MCF 10A (cell line): Measurements from ENCODE around the gene CTDSP1. TPM values are rescaled to one million over a fixed set of nuclear protein-coding genes. Genes with fewer than 3 reads are reported as not detected.

ENCODE experiments used
- BruUV-seq: library from RNA; stranded (reverse); fragments of 400-500 nt; replicated peaks from 2 replicates; lab custom pipeline; 2021; lab: Mats Ljungman, UMichigan
- CTCF ChIA-PET: fragments of 300-600 bp; sonication (Branson Sonifier 250); formaldehyde crosslinking; extraction: SDS; loops from one replicate; lab custom pipeline; 2021; ENCODE audit warnings: antibody characterized with exemption, inconsistent platforms; lab: Yijun Ruan, JAX
- POLR2A ChIA-PET: fragments of 300-600, 350-650 bp; sonication (Branson Sonifier 250); formaldehyde crosslinking; extraction: SDS; loops from one replicate; lab custom pipeline; 2020; ENCODE audit warnings: antibody characterized with exemption, inconsistent platforms; lab: Yijun Ruan, JAX
- DNase-seq: peaks from one replicate; pipeline ENCODE4 v3.0.0-alpha.2; 2018; ENCODE audit not compliant: unreplicated experiment
- H3K27ac Mint-ChIP-seq: one replicate; pipeline ENCODE4 v1.8.0; 2022; ENCODE audit warnings: mild to moderate bottlenecking, low read depth, mixed read lengths; ENCODE audit not compliant: unreplicated experiment
- H3K27me3 Mint-ChIP-seq: one replicate; pipeline ENCODE4 v1.8.0; 2022; ENCODE audit warnings: mixed read lengths; ENCODE audit not compliant: insufficient read depth, unreplicated experiment
- H3K36me3 Mint-ChIP-seq: one replicate; pipeline ENCODE4 v1.8.0; 2022; ENCODE audit warnings: mild to moderate bottlenecking, moderate library complexity, mixed read lengths; ENCODE audit not compliant: insufficient read depth, unreplicated experiment
- H3K4me1 Mint-ChIP-seq: one replicate; pipeline ENCODE4 v1.8.0; 2022; ENCODE audit warnings: mixed read lengths; ENCODE audit not compliant: insufficient read depth, unreplicated experiment
- H3K4me3 Mint-ChIP-seq: one replicate; pipeline ENCODE4 v1.8.0; 2022; ENCODE audit warnings: mild to moderate bottlenecking, moderate library complexity, mixed read lengths; ENCODE audit not compliant: unreplicated experiment
- H3K9me3 Mint-ChIP-seq: one replicate; pipeline ENCODE4 v1.8.0; 2022; ENCODE audit warnings: mixed read lengths; ENCODE audit not compliant: unreplicated experiment
- intact Hi-C: fragments of 100-400 bp; cut with micrococcal nuclease; formaldehyde crosslinking; loops from 2 replicates; pipeline ENCODE4 v1.14.1; 2022
- total RNA-seq: library from RNA; stranded (reverse); gene quantifications from 2 replicates; pipeline ENCODE4 v1.2.3, GENCODE V29; 2022
- TF ChIP-seq, protein P1 (sequence below): fragments of 200-600 bp; IDR thresholded peaks from one replicate; pipeline ENCODE4 v1.8.0; 2022; ENCODE audit warnings: antibody characterized with exemption, mild to moderate bottlenecking; ENCODE audit not compliant: unreplicated experiment

Gene CTDSP1
- total RNA-seq, 1 experiment from 2014 or later = 72.3 TPM

DNA sequence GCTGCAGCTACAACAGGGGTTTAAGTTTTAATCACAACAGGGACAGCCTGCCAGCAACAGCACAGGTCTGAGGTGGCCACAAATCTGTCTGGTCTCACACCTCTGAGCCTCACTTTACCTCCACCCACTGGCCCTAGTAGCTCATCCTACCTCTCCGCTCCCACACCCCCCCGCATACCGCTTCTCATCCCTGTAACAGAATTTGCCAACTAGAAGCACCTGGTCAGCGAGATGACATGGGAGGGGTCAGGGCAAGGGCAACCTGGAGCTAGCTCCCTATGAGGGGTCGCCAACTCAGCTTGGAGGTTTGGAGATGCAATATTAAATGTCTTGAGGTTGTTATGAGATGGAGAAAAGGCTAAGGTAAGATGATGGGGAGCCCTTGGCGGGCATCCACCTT, 35.5 kb upstream of the CTDSP1 start:
- H3K4me3 Mint-ChIP-seq = no peak overlapping the region
- no peaks in the 10 kb centered on the region for H3K9me3 Mint-ChIP-seq
- no peak overlapping the region for H3K27ac Mint-ChIP-seq
- TF ChIP-seq, protein P1, sequence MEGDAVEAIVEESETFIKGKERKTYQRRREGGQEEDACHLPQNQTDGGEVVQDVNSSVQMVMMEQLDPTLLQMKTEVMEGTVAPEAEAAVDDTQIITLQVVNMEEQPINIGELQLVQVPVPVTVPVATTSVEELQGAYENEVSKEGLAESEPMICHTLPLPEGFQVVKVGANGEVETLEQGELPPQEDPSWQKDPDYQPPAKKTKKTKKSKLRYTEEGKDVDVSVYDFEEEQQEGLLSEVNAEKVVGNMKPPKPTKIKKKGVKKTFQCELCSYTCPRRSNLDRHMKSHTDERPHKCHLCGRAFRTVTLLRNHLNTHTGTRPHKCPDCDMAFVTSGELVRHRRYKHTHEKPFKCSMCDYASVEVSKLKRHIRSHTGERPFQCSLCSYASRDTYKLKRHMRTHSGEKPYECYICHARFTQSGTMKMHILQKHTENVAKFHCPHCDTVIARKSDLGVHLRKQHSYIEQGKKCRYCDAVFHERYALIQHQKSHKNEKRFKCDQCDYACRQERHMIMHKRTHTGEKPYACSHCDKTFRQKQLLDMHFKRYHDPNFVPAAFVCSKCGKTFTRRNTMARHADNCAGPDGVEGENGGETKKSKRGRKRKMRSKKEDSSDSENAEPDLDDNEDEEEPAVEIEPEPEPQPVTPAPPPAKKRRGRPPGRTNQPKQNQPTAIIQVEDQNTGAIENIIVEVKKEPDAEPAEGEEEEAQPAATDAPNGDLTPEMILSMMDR = no peak
- BruUV-seq = no TSS peak
- H3K27me3 Mint-ChIP-seq = peaks cover under 1% of the 10 kb centered on the region
- no peaks in the 10 kb centered on the region for H3K4me1 Mint-ChIP-seq
- ChIA-PET POLR2A (interaction anchor here (1.0 kb wide), 1 partner anchor 33 kb away, joined by 3 read pairs; no protein-coding TSS in a partner anchor), CTCF (interaction anchor here (1.3 to 1.9 kb wide), 3 partner anchors 9 to 66 kb away, joined by 5 to 12 read pairs (median 6); no protein-coding TSS in a partner anchor)
- H3K36me3 Mint-ChIP-seq = no peaks in the 10 kb centered on the region
- DNase-seq = no peak
- intact Hi-C loops = no loop called here

DNA sequence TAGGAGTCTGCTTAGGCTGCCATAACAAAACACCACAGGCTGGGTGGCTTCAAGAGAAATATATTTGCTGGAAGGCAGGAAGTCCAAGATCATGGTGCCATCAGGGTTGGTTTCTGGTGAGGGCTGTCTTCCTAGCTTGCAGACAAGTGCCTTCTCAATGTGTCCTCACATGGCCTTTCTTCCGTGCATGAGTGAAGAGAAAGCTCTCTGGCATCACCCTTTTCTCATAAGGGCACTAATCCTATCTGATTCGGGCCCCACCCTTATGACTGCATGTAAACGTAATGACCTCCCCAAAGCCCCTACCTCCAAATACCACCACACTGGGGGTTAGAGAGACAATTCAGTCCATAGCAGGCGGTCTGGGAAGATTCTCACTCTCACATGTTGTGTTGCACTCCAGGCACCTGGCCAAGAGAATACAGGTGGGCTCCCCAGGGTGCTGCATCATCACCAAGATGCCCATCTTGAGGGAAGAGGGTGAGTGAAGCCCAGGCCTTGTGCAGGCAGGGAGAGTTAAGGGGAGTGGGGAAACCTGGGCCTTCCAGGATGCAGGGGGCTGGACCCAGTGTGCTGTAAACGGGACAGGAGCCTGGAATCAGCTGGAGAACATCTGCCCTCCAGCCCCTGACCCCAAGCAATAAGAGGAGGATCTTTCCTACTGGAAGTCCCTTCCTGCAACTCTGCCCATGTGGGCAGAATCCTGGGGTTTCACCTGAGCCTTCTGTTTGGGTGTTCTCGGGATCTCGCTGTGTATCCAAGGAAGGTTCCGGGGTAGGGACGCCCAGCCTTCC, 32.9 kb upstream of the CTDSP1 start:
- no TSS peak for BruUV-seq
- intact Hi-C loops = no loop called here
- no peak for DNase-seq
- CTCF ChIA-PET = interaction anchor here (0.6 to 1.0 kb wide), 3 partner anchors 9 to 65 kb away, joined by 3 to 6 read pairs (median 5); no protein-coding TSS in a partner anchor
- H3K4me3 Mint-ChIP-seq = no peak overlapping the region
- POLR2A ChIA-PET = no interaction called here
- H3K27ac Mint-ChIP-seq = no peak overlapping the region
- H3K36me3 Mint-ChIP-seq = no peaks in the 10 kb centered on the region
- TF ChIP-seq, protein P1 = no peak
- no peaks in the 10 kb centered on the region for H3K4me1 Mint-ChIP-seq
- no peaks in the 10 kb centered on the region for H3K9me3 Mint-ChIP-seq
- peaks cover 14% of the 10 kb centered on the region for H3K27me3 Mint-ChIP-seq

DNA sequence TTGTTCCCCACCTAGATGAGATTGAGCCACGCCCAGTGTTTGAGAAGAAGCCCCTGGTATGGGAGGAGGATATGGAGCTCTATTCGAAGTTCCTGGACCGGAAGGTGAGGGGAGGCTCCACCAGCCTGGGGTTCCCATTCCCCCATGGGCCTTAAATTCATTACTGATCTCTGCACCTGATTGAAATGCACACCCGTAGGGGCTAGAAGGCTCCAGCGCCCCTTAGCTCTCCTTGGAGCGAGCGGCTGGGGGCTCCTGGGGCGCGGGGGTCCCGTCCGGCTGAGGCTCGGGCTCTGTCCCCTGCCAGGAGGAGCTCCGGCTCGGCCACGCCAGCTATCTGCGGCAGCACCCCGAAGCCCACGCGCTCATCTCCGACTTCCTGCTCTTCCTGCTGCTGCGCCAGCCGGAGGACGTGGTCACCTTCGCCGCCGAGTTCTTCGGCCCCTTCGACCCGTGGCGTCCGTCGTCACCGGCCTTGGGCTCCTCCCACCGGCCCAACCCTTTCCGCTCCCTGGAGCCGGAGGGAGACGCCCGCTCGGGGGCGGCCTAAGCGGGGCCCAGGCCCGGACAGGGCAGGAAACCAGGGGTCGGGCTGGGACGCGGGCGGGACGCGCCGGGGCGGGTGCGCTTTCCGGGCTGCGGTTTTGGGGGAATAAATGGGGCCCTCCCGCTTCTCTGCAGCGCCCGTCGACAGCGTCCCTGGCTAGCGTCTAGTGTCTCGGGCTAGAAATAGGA, 32.1 kb upstream of the CTDSP1 start:
- TF ChIP-seq, protein P1 = no peak
- Mint-ChIP-seq H3K9me3 (no peaks in the 10 kb centered on the region), H3K4me1 (no peaks in the 10 kb centered on the region), H3K36me3 (no peaks in the 10 kb centered on the region), H3K27me3 (peaks cover 14% of the 10 kb centered on the region), H3K4me3 (no peak overlapping the region), H3K27ac (no peak overlapping the region)
- intact Hi-C loops = no loop called here
- no TSS peak for BruUV-seq
- CTCF ChIA-PET = interaction anchor here (0.6 to 1.0 kb wide), 4 partner anchors 9 to 66 kb away, joined by 3 to 6 read pairs (median 4); no protein-coding TSS in a partner anchor
- POLR2A ChIA-PET = no interaction called here
- DNase-seq = no peak

DNA sequence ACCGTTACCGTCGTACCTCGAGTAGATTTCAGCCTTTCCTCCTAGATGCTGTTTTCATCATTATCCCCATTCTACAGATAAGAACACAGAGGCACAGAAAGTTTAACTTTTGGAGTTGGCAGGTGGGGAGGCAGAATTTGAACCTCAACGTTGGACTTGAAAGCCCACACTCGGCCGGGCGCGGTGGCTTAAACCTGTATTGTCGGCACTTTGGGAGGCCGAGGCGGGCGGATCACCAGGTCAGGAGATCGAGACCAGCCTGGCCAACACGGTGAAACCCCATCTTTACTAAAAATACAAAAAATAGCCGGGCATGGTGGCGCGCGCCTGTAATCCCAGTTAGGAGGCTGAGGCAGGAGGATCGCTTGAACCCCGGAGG, 31.5 kb upstream of the CTDSP1 start:
- POLR2A ChIA-PET = interaction anchor here (0.6 kb wide), 1 partner anchor 16 kb away, joined by 3 read pairs; no protein-coding TSS in a partner anchor
- Mint-ChIP-seq H3K4me1 (no peaks in the 10 kb centered on the region), H3K27ac (no peak overlapping the region), H3K9me3 (no peaks in the 10 kb centered on the region), H3K36me3 (no peaks in the 10 kb centered on the region), H3K4me3 (no peak overlapping the region), H3K27me3 (peaks cover 14% of the 10 kb centered on the region)
- BruUV-seq = no TSS peak
- TF ChIP-seq, protein P1 = no peak
- no peak for DNase-seq
- CTCF ChIA-PET = interaction anchor here (0.6 to 1.0 kb wide), 3 partner anchors 14 to 1877 kb away, joined by 3 to 6 read pairs (median 3); no protein-coding TSS in a partner anchor
- intact Hi-C loops = no loop called here
